Measurements from ENCODE around the gene MICOS13. TPM values are rescaled to one million over a fixed set of nuclear protein-coding genes. Genes with fewer than 3 reads are reported as not detected.
A peak's percentile ranks its signal among the peaks of the same experiment; 100 is the strongest.

MICOS13 gene
- total RNA-seq, 1 donor from 2014 or later = 25.6 TPM

DNA sequence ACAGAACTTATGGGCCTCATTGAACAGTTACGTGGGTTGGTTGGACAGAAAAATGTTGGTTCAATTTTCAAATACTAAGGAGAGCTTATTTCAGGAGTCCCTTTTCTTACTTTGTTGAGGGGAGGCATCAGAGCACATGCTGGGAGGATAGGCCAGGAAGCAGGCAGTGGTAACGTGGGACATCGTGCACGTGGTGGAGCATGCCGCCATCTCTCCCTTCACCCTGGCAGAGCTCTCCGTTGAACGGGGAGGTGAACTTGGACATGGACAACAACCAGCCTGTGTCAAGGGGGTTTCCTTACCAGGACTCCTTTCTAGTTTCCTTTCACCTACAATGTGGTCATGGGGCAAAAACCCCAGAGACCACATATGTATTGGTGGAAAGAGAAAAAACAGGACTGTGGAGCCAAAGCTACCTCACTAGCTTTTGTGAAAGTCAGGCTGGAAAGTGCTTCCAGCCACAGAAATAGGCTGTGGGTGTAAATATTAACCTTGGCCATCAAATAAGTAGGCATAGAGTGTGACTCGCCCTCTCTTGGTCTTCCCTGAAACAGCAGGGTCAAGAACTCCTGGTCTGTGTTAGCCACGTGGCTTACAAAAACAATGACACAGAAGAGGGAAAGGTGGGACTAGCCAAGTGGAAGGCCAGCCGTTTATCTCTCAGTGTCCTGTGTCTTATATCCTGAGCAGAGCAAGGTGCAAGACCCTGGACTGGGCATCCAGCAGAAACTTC, 14.4 kb downstream of the MICOS13 start:
- Mint-ChIP-seq H3K27ac (ENCODE audit: unreplicated experiment) (no peak overlapping the region), H3K4me1 (no peaks in the 10 kb centered on the region), H3K9me3 (no peaks in the 10 kb centered on the region), H3K27me3 (ENCODE audit: low read depth) (no peaks in the 10 kb centered on the region), H3K36me3 (ENCODE audit: low read depth) (peaks cover 27% of the 10 kb centered on the region), H3K4me3 (peak overlapping the region; percentile 31)
- TF ChIP-seq, protein P1, sequence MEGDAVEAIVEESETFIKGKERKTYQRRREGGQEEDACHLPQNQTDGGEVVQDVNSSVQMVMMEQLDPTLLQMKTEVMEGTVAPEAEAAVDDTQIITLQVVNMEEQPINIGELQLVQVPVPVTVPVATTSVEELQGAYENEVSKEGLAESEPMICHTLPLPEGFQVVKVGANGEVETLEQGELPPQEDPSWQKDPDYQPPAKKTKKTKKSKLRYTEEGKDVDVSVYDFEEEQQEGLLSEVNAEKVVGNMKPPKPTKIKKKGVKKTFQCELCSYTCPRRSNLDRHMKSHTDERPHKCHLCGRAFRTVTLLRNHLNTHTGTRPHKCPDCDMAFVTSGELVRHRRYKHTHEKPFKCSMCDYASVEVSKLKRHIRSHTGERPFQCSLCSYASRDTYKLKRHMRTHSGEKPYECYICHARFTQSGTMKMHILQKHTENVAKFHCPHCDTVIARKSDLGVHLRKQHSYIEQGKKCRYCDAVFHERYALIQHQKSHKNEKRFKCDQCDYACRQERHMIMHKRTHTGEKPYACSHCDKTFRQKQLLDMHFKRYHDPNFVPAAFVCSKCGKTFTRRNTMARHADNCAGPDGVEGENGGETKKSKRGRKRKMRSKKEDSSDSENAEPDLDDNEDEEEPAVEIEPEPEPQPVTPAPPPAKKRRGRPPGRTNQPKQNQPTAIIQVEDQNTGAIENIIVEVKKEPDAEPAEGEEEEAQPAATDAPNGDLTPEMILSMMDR (conservative IDR thresholded peaks at IDR 0.05) = no peak
- no peak for DNase-seq (ENCODE audit: low read depth, low spot score)

DNA sequence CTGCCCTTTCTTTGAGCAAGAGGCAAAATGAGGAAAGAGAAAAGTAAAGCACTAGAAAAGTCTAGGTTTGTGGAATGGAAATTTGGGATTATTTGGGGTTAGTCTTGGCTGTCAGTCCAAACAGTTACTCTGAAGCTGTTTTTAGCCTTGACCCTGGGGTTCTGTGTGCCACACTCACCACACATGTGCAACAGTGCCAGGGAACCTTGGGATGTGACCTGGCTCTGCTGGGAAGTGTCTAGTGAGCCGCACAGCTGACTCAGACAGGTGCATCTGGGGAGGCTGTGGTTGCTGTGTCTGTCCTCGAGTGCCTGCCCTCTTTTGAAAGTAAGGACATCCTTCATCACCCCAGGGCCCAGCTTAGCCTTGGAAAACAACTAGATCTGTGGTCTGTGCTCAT, 15.8 kb downstream of the MICOS13 start:
- TF ChIP-seq, protein P1 (conservative IDR thresholded peaks at IDR 0.05) = no peak
- Mint-ChIP-seq H3K27ac (ENCODE audit: unreplicated experiment) (no peak overlapping the region), H3K36me3 (ENCODE audit: low read depth) (peaks cover 31% of the 10 kb centered on the region), H3K4me3 (no peak overlapping the region), H3K4me1 (no peaks in the 10 kb centered on the region), H3K27me3 (ENCODE audit: low read depth) (no peaks in the 10 kb centered on the region), H3K9me3 (no peaks in the 10 kb centered on the region)
- DNase-seq (ENCODE audit: low read depth, low spot score) = no peak

DNA sequence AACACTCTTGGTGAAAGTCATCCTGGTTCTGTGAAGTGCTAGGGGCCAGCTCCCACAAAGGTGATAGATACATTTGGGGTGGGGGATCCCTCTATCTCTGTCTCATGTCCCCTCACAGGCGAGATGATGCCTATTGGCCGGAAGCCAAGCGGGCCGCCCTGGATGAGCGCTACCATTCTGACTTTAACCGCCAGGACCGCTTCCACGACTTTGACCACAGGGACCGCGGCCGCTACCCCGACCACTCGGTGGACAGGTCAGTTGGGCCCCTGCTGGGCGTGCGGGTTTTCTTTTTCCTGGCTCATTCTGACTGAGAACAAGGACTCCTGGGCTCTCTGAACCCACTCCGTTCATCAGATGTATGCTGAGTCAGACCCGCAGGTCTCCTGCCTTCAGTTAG, 16.4 kb downstream of the MICOS13 start:
- Mint-ChIP-seq H3K4me1 (no peaks in the 10 kb centered on the region), H3K9me3 (no peaks in the 10 kb centered on the region), H3K27ac (ENCODE audit: unreplicated experiment) (no peak overlapping the region), H3K36me3 (ENCODE audit: low read depth) (peaks cover 31% of the 10 kb centered on the region), H3K27me3 (ENCODE audit: low read depth) (no peaks in the 10 kb centered on the region), H3K4me3 (no peak overlapping the region)
- TF ChIP-seq, protein P1 (conservative IDR thresholded peaks at IDR 0.05) = no peak
- DNase-seq (ENCODE audit: low read depth, low spot score) = no peak

DNA sequence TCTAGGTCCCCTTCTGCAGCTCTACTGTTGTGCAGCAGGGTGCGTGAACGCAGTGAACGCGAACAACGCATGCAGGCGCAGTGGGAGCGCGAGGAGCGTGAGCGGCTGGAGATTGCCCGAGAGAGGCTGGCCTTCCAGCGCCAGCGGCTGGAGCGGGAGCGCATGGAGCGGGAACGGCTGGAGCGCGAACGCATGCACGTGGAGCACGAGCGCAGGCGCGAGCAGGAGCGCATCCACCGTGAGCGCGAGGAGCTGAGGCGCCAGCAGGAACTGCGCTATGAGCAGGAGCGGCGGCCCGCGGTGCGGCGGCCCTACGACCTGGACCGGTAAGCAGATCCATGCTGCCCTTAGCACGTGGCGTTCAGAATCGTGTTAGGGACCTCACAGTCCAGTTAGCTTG, 18.8 kb downstream of the MICOS13 start:
- H3K27ac Mint-ChIP-seq (ENCODE audit: unreplicated experiment) = no peak overlapping the region
- TF ChIP-seq, protein P1 (conservative IDR thresholded peaks at IDR 0.05) = no peak
- no peak for DNase-seq (ENCODE audit: low read depth, low spot score)
- no peaks in the 10 kb centered on the region for H3K27me3 Mint-ChIP-seq (ENCODE audit: low read depth)
- no peak overlapping the region for H3K4me3 Mint-ChIP-seq
- H3K9me3 Mint-ChIP-seq = no peaks in the 10 kb centered on the region
- peaks cover 32% of the 10 kb centered on the region for H3K36me3 Mint-ChIP-seq (ENCODE audit: low read depth)
- H3K4me1 Mint-ChIP-seq = no peaks in the 10 kb centered on the region

DNA sequence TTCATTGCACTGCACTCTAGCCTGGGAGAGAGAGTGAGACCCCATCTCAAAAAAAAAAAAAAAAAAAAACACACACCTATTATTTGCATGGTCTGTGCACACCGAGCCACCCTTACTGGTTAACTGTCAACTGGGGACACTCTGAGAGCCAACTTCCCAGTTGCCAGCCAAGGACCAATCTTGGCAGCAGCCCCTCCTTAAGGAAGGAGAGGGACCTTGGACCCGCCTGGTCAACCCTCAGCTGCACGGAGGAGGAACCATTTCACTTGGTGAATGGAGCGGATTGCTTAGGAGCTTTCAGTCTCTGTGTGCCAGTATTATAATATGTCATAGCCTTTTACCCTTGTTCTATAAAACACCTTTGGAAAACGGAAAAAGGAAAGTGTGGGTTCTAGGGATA, 24.9 kb downstream of the MICOS13 start:
- no peak overlapping the region for H3K27ac Mint-ChIP-seq (ENCODE audit: unreplicated experiment)
- H3K36me3 Mint-ChIP-seq (ENCODE audit: low read depth) = peaks cover 33% of the 10 kb centered on the region
- DNase-seq (ENCODE audit: low read depth, low spot score) = no peak
- no peaks in the 10 kb centered on the region for H3K9me3 Mint-ChIP-seq
- no peak overlapping the region for H3K4me3 Mint-ChIP-seq
- H3K4me1 Mint-ChIP-seq = no peaks in the 10 kb centered on the region
- TF ChIP-seq, protein P1 (conservative IDR thresholded peaks at IDR 0.05) = no peak
- H3K27me3 Mint-ChIP-seq (ENCODE audit: low read depth) = no peaks in the 10 kb centered on the region
